Limb (tissue), 2 donors: ENCODE results near the gene DDX54.
A peak's percentile ranks its signal among the peaks of the same experiment; 100 is the strongest.
"Not testable (repeated sequence)": the region's sequence is repeated elsewhere in the genome, so short reads cannot be mapped to it uniquely, and the experiment has no call there.

Source experiments
- DNase-seq, 2 donors: peaks; one replicate each; pipeline ENCODE4 v3.0.0-alpha.2; 2016; ENCODE audit errors: extremely low spot score in 2 of 2

Gene DDX54

GRCh38 chr12:113142173-113142885, 42.9 kb downstream of the DDX54 start:
- no peak for DNase-seq

GRCh38 chr12:113141716-113142115, 43.6 kb downstream of the DDX54 start:
- not testable (repeated sequence) for DNase-seq

DNA sequence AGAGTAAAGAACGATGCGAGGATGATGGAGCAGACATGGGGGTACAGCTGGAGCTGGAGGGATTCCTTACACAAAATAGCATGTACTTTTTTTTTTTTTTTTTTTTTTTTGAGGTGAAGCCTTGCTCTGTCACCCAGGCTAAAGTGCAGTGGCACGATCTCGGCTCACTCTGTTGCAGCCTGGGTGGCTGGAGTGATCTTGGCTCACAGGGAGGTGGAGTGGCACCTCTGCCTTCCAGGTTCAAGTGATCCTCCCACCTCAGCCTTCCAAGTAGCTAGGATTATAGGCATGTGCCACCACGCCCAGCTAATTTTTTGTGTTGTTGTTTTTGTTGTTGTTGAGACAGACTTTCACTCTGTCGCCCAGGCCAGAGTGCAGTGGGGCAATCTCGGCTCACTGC, 44.6 kb downstream of the DDX54 start:
- DNase-seq = no peak

GRCh38 chr12:113138826-113139225, 46.5 kb downstream of the DDX54 start:
- no peak for DNase-seq

DNA sequence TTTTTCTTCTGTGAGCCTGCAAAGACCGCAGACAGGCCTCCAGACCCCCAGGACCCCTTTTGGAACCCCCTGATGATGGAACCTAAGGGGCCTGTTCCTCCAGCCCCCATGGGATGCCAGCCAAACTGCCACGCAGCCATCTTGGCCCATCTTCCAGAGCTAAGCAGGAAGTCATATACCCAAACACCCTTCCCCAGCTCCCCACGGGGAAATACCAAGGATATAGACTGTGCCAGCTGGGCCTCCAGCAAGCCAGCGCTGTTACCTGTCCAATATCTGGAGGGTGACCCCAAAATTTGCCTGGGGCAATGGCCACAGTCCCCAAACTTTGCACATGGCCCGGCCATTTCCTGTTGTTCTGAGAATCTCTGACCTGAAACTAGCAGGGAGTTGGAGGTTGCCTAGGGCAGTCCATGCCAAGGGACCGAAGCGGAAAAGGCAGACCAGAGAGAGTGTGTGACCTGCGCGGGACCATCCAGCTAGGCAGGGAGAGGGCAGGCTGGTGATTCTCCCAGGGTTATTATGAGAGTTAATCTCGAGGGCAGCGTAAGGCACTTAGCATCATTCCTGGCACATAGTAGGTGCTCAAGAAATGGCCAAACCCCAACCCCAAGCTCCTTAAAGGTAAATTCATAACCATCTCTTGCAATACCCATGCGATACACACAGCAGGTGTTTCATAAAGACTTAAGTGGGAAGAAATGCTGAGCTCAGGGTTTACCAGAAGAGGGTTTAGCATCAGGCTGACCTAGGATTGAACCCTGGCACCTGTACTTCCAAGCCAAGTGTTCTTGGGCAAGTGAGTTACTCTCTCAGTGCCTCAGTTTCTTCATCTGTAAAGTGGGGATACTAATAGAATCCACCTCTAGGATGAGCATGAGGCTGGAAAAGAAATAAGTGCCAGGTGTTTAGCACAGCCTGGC, 47.2 kb downstream of the DDX54 start:
- peak in 1 of 2 donors; percentile 19 for DNase-seq

DNA sequence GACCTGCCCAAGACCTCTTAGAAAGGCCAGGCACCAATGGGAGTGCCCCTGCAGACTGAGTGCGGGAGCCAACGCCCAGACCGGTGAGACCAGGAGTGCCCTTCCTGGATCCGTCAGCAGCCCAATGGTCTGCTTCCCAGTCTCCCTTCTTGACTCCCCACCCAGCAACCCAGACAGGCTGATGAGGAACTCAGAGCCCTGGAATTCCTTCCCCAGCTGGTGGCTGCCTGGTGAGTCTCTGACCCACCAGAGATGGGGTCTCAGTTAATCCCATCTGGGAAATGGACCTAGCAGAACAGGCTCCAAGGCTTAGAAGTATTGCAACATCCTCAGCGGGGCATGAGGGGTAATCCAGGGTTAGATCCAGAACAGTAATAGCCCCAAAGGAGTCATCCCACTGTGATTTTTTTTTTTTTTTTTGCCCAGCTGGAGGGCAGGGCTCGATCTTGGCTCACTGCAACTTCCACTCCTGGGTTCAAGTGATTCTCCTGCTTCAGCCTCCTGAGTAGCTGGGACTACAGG, 48.2 kb downstream of the DDX54 start:
- DNase-seq = no peak

- no peak for DNase-seq
Observed at GRCh38 chr12:113136128-113136989, 48.9 kb downstream of the DDX54 start.

- no peak for DNase-seq
Observed at GRCh38 chr12:113135178-113136127, 49.8 kb downstream of the DDX54 start, which contains the start of gene RASAL1. Gene RASAL1 (minus strand): TSS chr12:113135761. CDS start chr12:113135462, 299 bp downstream.

DNA sequence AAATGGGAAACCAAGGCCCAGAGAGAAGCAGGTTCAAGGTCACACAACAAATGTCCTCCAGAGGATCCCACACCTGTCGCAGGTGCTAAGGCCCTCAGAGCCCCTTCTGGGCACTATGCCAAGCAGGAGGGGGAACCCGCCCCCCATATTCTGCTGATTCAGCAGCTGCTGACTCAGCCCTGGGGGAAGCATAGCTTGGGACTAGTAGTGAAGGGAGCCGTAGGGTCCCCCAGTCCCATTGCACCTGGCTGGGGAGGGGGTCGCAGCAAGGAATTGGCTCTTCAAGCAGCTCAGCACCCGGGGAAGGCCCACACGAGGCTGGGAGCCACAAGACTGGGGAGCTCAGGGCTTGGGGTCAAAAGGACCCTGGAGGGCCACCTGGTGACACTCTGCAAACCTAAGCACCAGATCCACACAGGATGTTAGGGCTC, 50.7 kb downstream of the DDX54 start:
- DNase-seq = no peak

GRCh38 chr12:113134071-113134470, 51.2 kb downstream of the DDX54 start:
- DNase-seq = no peak

DNA sequence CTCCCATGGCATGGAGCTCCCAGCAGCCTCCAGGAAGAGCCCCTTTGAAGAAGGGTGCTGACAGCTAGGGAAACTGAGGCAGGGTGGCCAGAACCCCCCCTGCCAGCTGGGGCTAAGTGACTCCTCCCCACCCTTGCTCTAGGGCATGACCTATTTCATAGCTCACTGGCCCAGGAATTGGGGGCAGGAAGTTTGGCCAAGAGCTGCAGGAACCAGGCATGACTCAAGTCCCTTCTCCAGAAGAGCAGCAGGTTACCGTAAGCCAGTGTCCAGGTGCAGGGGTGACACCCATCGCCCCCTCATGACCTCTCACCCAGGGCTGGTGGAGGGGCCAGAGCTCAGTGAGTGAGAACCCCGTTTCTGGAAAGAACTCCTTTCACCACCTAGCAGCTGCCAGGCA, 51.6 kb downstream of the DDX54 start:
- no peak for DNase-seq

- DNase-seq = no peak
Observed at GRCh38 chr12:113133036-113133435, 52.2 kb downstream of the DDX54 start.

DNA sequence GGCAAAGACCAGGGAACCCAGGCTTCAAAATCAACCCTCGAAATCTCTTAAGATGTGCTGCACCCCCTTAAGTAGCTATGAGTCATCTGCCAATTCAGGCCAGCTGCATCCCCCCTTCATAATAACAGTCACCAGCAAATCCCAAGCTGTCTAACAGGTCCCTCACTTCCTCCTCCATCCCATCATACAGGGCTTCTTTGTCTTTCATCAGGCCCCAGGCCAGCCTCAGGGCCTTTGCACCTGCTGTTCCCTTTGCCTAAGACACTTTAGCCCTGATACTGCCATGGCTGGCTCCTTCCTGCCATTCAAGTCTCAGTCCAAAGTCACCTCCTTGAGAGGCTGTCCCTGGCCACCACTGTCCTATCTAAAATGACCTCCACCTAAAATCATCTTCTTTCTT, 53.7 kb downstream of the DDX54 start:
- no peak for DNase-seq

- DNase-seq = no peak
Observed at GRCh38 chr12:113130457-113131135, 54.7 kb downstream of the DDX54 start.

DNA sequence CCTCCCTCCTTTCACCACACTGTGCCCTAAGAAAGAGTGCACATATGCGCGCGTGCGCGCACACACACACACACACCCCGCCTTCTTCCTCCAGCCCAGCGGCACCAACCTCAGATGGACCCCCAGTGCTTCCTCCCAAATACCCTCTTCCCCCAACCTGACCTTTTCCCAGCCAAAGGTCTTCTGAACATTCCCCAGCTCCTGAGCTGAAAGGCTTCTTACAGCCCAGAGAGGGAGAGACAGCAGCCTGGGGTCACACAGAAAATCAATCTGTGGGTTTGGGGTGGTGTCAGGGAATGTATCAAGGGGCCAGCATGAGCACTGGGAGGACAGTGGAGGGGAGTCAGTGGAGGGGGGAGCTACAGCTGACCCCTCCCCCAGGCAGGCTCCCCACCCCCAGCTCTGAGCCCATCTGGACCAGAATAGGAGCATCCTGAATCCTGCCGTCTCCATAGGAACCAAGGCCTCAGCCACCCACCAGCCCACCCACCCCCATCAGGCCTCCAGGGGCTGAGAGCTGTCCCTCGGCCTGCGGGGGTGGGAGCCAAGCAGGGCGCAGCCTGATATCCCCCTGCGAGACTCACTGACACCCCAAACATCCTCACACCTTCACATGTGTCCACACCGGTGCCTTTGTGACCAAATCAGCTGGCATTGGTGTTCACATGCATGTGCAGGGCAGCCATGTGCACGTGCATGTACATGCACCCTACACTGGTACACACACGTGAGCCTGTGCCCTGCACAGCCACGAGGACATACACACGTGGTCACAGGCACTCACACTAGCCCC, 55.4 kb downstream of the DDX54 start:
- DNase-seq = no peak

- no peak for DNase-seq
Observed at GRCh38 chr12:113128802-113129663, 56.2 kb downstream of the DDX54 start.

DNA sequence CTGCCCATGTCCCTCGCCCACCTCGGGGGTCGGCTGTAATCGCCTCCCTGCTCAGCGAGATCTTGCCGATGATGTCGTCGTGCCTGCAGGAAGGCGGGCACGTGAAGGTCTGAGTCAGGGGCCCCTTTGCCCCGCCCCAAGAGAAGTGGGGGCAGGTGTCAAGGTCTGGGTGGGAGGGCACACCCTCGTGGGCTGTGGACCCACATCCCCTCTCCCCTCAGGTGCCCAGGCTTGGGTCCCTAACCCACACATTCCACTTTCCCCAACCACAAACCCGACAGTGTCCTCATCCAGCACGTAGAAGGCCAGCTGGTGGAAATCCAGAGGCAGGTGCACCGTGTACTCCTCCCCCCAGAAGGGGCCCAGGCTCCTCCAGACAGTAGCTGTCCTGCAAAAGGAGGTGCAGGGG, 57.5 kb downstream of the DDX54 start:
- no peak for DNase-seq
